GM23248 (cell line): Measurements from ENCODE around the gene ULK3. TPM values are rescaled to one million over a fixed set of nuclear protein-coding genes. Genes with fewer than 3 reads are reported as not detected.
A peak's percentile ranks its signal among the peaks of the same experiment; 100 is the strongest.

Experiments
- DNase-seq: peaks from one replicate; pipeline ENCODE4 v3.0.0-alpha.2; 2015
- H2AFZ ChIP-seq: fragments of 200-600 bp; sonication (generic); 2 replicates; pipeline ENCODE4 v1.6.1; 2016; ENCODE audit warnings: antibody characterized with exemption
- H3F3A ChIP-seq: fragments of 200-600 bp; sonication (generic); 2 replicates; pipeline ENCODE4 v1.6.1; 2016; ENCODE audit warnings: mild to moderate bottlenecking, antibody characterized with exemption, mixed run types; ENCODE audit not compliant: insufficient read depth
- H3K27ac ChIP-seq: fragments of 200-600 bp; sonication (generic); 2 replicates; pipeline ENCODE4 v1.5.1; 2016; ENCODE audit warnings: mild to moderate bottlenecking
- H3K27me3 ChIP-seq: fragments of 200-600 bp; sonication (generic); replicated peaks from 2 replicates; pipeline ENCODE4 v1.6.1; 2016; ENCODE audit warnings: mild to moderate bottlenecking; ENCODE audit not compliant: insufficient read depth
- H3K36me3 ChIP-seq: fragments of 200-600 bp; sonication (generic); 2 replicates; pipeline ENCODE4 v1.6.1; 2016; ENCODE audit warnings: low read depth, mild to moderate bottlenecking
- H3K4me1 ChIP-seq: fragments of 200-600 bp; sonication (generic); 2 replicates; pipeline ENCODE4 v1.6.1; 2016; ENCODE audit warnings: mild to moderate bottlenecking; ENCODE audit not compliant: insufficient read depth
- H3K4me2 ChIP-seq: fragments of 200-600 bp; sonication (generic); one replicate; pipeline ENCODE4 v1.6.1; 2016; ENCODE audit warnings: mild to moderate bottlenecking; ENCODE audit not compliant: unreplicated experiment
- H3K4me3 ChIP-seq: fragments of 200-600 bp; sonication (generic); 2 replicates; pipeline ENCODE4 v1.5.1; 2016; ENCODE audit warnings: mild to moderate bottlenecking
- H3K79me2 ChIP-seq: fragments of 200-600 bp; sonication (generic); 2 replicates; pipeline ENCODE4 v1.6.1; 2016; ENCODE audit warnings: mild to moderate bottlenecking; ENCODE audit not compliant: insufficient read depth
- H3K9ac ChIP-seq: fragments of 200-600 bp; sonication (generic); 2 replicates; pipeline ENCODE4 v1.6.1; 2016; ENCODE audit warnings: mild to moderate bottlenecking
- H3K9me2 ChIP-seq: fragments of 200-600 bp; sonication (generic); 2 replicates; pipeline ENCODE4 v1.6.1; 2016; ENCODE audit warnings: mixed run types, mild to moderate bottlenecking, moderate library complexity; ENCODE audit not compliant: insufficient read depth
- H3K9me3 ChIP-seq: fragments of 200-600 bp; sonication (generic); one replicate; pipeline ENCODE4 v1.6.1; 2017; ENCODE audit warnings: low read depth
- H4K20me1 ChIP-seq: fragments of 200-600 bp; sonication (generic); 2 replicates; pipeline ENCODE4 v1.6.0; 2016; ENCODE audit not compliant: insufficient read depth
- EZH2 ChIP-seq: fragments of 200-600 bp; sonication (generic); IDR thresholded peaks from 2 replicates; pipeline ENCODE4 v1.6.1; 2018; ENCODE audit warnings: antibody characterized with exemption, mild to moderate bottlenecking; ENCODE audit not compliant: insufficient read depth, poor library complexity, severe bottlenecking
- EZH2phosphoT487 ChIP-seq: fragments of 200-600 bp; sonication (generic); IDR thresholded peaks from 2 replicates; pipeline ENCODE4 v1.6.1; 2018; ENCODE audit warnings: antibody characterized with exemption, moderate library complexity, mild to moderate bottlenecking, low read depth; ENCODE audit not compliant: insufficient read depth
- WGBS, 2 experiments: methylation state at CpG; one replicate each; pipeline ENCODE4 v1.1.6; 2015 to 2017; ENCODE audit warnings: low lambda C conversion rate in 2 of 2, low coverage in 1 of 2; ENCODE audit errors: missing lambda C conversion rate in 2 of 2; 5-methylcytosine and 5-hydroxymethylcytosine counted together
- in situ Hi-C: fragments of 300-500 bp; cut with MboI; formaldehyde crosslinking; loops from 2 replicates; pipeline ENCODE4 v1.15.0; 2020
- polyA plus RNA-seq: library from polyadenylated mRNA; unstranded; fragments of >200 nt; fragmentation: Nextera tagmentation; extraction: Ambion mirVana; gene quantifications from 2 replicates; pipeline ENCODE4 v1.2.1, GENCODE V29; 2016
- total RNA-seq: library from RNA; depleted of rRNA; stranded (reverse); fragments of >200 nt; shearing (Covaris generic); gene quantifications from 2 replicates; pipeline ENCODE4 v1.2.3, GENCODE V29; 2014

ULK3 gene
- total and polyA plus RNA-seq, 2 experiments from 2014 or later: 14.6 to 30.3 TPM

- no peak overlapping the region for H3K9ac ChIP-seq
- no peaks in the 10 kb centered on the region for H3K9me2 ChIP-seq
- no peaks in the 10 kb centered on the region for H3K36me3 ChIP-seq
- H3K79me2 ChIP-seq: no peaks in the 10 kb centered on the region
- DNase-seq: no peak
- peaks cover 7% of the 10 kb centered on the region; the same call in 1 of the 2 replicates for H3K4me1 ChIP-seq
- no peaks in the 10 kb centered on the region for H3K27me3 ChIP-seq
- no peaks in the 10 kb centered on the region for H3K9me3 ChIP-seq
- no peak overlapping the region for H3K4me2 ChIP-seq
- H4K20me1 ChIP-seq: no peaks in the 10 kb centered on the region
- H2AFZ ChIP-seq: no peak overlapping the region
- TF ChIP-seq EZH2phosphoT487 (no peak), EZH2 (no peak)
- peaks cover 6% of the 10 kb centered on the region; the same call in 1 of the 2 replicates for H3F3A ChIP-seq
- WGBS, 2 experiments: 69 to 70% methylated on average over 5 of the region's 5 CpGs
- H3K27ac ChIP-seq: no peak overlapping the region
- no peak overlapping the region for H3K4me3 ChIP-seq
- in situ Hi-C loops: no loop called here
These were observed 2.2 kb upstream of the ULK3 start for GRCh38 chr15:74845208-74845568.

GRCh38 chr15:74844319-74845207, 1.6 kb upstream of the ULK3 start:
- in situ Hi-C loops: no loop called here

GRCh38 chr15:74843891-74844299, 939 bp upstream of the ULK3 start:
- WGBS, 2 experiments: 67 to 74% methylated on average over 8 to 12 of the region's 12 CpGs

More at GRCh38 chr15:74844319-74845207, 1.6 kb upstream of the ULK3 start:
- Histone ChIP-seq H4K20me1 (no peaks in the 10 kb centered on the region), H3K27ac (no peak overlapping the region), H3K36me3 (no peaks in the 10 kb centered on the region), H3K9me3 (no peaks in the 10 kb centered on the region), H3K4me3 (no peak overlapping the region), H3K4me1 (peaks cover 7% of the 10 kb centered on the region; the same call in 1 of the 2 replicates), H3K4me2 (no peak overlapping the region), H3K9ac (no peak overlapping the region), H2AFZ (no peak overlapping the region), H3K79me2 (no peaks in the 10 kb centered on the region), H3K9me2 (no peaks in the 10 kb centered on the region), H3F3A (peaks cover 6% of the 10 kb centered on the region; the same call in 1 of the 2 replicates), H3K27me3 (no peaks in the 10 kb centered on the region)
- no peak for DNase-seq
- TF ChIP-seq EZH2phosphoT487 (no peak), EZH2 (no peak)
- WGBS, 2 experiments: 73 to 77% methylated on average over 12 of the region's 12 CpGs

GRCh38 chr15:74843445-74843828, 481 bp upstream of the ULK3 start:
- peak overlapping the region; percentile 76 for H3K4me2 ChIP-seq
- in situ Hi-C loops: no loop called here
- H3K79me2 ChIP-seq: no peaks in the 10 kb centered on the region
- peak overlapping the region; percentile 89 for H2AFZ ChIP-seq
- no peak for TF ChIP-seq EZH2
- TF ChIP-seq EZH2phosphoT487: no peak
- H3K4me1 ChIP-seq: peaks cover 7% of the 10 kb centered on the region; the same call in 1 of the 2 replicates
- H3K27ac ChIP-seq: peak overlapping the region; percentile 69
- no peaks in the 10 kb centered on the region for H3K27me3 ChIP-seq
- H4K20me1 ChIP-seq: no peaks in the 10 kb centered on the region
- peak overlapping the region; percentile 90 for H3K9ac ChIP-seq
- H3K4me3 ChIP-seq: peak overlapping the region; percentile 92
- DNase-seq: no peak
- 22 to 24% methylated on average over 17 to 18 of the region's 18 CpGs for WGBS, 2 experiments
- no peaks in the 10 kb centered on the region for H3K9me2 ChIP-seq
- H3K36me3 ChIP-seq: no peaks in the 10 kb centered on the region
- H3F3A ChIP-seq: peaks cover 6% of the 10 kb centered on the region; the same call in 1 of the 2 replicates
- H3K9me3 ChIP-seq: no peaks in the 10 kb centered on the region

More at GRCh38 chr15:74843891-74844299, 939 bp upstream of the ULK3 start:
- Histone ChIP-seq H3K9me3 (no peaks in the 10 kb centered on the region), H3K4me3 (peak overlapping the region; percentile 92; the same call in 1 of the 2 replicates), H3K27ac (peak overlapping the region; percentile 69), H3K4me2 (peak overlapping the region; percentile 76), H3K36me3 (no peaks in the 10 kb centered on the region), H3K79me2 (no peaks in the 10 kb centered on the region), H2AFZ (peak overlapping the region; percentile 89; the same call in 1 of the 2 replicates), H3K4me1 (peaks cover 7% of the 10 kb centered on the region; the same call in 1 of the 2 replicates), H3K9me2 (no peaks in the 10 kb centered on the region), H4K20me1 (no peaks in the 10 kb centered on the region), H3K27me3 (no peaks in the 10 kb centered on the region), H3F3A (peaks cover 6% of the 10 kb centered on the region; the same call in 1 of the 2 replicates), H3K9ac (peak overlapping the region; percentile 90)
- no peak for DNase-seq
- in situ Hi-C loops: no loop called here
- TF ChIP-seq EZH2phosphoT487 (no peak), EZH2 (no peak)
